Neural cell (in vitro differentiated cells): Measurements from ENCODE around the gene TAF1A. TPM values are rescaled to one million over a fixed set of nuclear protein-coding genes. Genes with fewer than 3 reads are reported as not detected.

Experiments
- H2AFZ ChIP-seq: fragments of 200-600, 300-800 bp; sonication (generic), shearing (Covaris generic); 2 replicates; pipeline ENCODE4 v1.6.0; 2014; ENCODE audit warnings: low read depth, mild to moderate bottlenecking, antibody characterized with exemption, low read length, moderate library complexity
- H3F3A ChIP-seq: fragments of 200-600 bp; shearing (Covaris generic); 2 replicates; pipeline ENCODE4 v1.6.1; 2016; ENCODE audit warnings: mild to moderate bottlenecking, moderate library complexity, mixed read lengths, antibody characterized with exemption, low read length; ENCODE audit not compliant: insufficient read depth, poor library complexity, severe bottlenecking
- H3K27ac ChIP-seq: fragments of 200-600, 300-800 bp; sonication (generic), shearing (Covaris generic); 2 replicates; pipeline ENCODE4 v1.5.1; 2014; ENCODE audit warnings: mild to moderate bottlenecking, low read length, moderate library complexity
- H3K27me3 ChIP-seq: fragments of 300-800, 200-600 bp; sonication (generic), shearing (Covaris generic); 2 replicates; pipeline ENCODE4 v1.6.0; 2014; ENCODE audit warnings: mild to moderate bottlenecking, low read depth, low read length, moderate library complexity; ENCODE audit not compliant: insufficient read depth
- H3K36me3 ChIP-seq: fragments of 300-800, 200-600 bp; sonication (generic), shearing (Covaris generic); 2 replicates; pipeline ENCODE4 v1.5.1; 2014; ENCODE audit warnings: mild to moderate bottlenecking, antibody characterized with exemption, low read length, moderate library complexity; ENCODE audit not compliant: insufficient read depth
- H3K4me2 ChIP-seq: fragments of 300-800, 200-600 bp; sonication (generic), shearing (Covaris generic); 2 replicates; pipeline ENCODE4 v1.6.0; 2014; ENCODE audit warnings: mild to moderate bottlenecking, low read length
- H3K4me3 ChIP-seq: fragments of 300-800, 200-600 bp; sonication (generic), shearing (Covaris generic); 2 replicates; pipeline ENCODE4 v1.5.1; 2014; ENCODE audit warnings: mild to moderate bottlenecking, low read length, moderate library complexity
- H3K79me2 ChIP-seq: fragments of 200-600 bp; shearing (Covaris generic); replicated peaks from 2 replicates; pipeline ENCODE4 v1.6.0; 2014; ENCODE audit warnings: mild to moderate bottlenecking, low read length, moderate library complexity; ENCODE audit not compliant: insufficient read depth
- H3K9ac ChIP-seq: fragments of 300-800, 200-600 bp; sonication (generic), shearing (Covaris generic); 2 replicates; pipeline ENCODE4 v1.6.1; 2016; ENCODE audit warnings: mild to moderate bottlenecking, low read length, mixed read lengths
- H3K9me2 ChIP-seq: fragments of 200-600 bp; shearing (Covaris generic); 2 replicates; pipeline ENCODE4 v1.6.1; 2016; ENCODE audit warnings: mild to moderate bottlenecking, low read length, mixed read lengths; ENCODE audit not compliant: insufficient read depth
- H3K9me3 ChIP-seq: fragments of 200-600, 300-800 bp; sonication (generic), shearing (Covaris generic); 2 replicates; pipeline ENCODE4 v1.6.1; 2016; ENCODE audit warnings: mild to moderate bottlenecking, mixed run types, low read length, moderate library complexity, mixed read lengths
- H4K20me1 ChIP-seq: fragments of 200-600 bp; shearing (Covaris generic); 2 replicates; pipeline ENCODE4 v1.6.1; 2016; ENCODE audit warnings: mild to moderate bottlenecking, mixed run types; ENCODE audit not compliant: insufficient read depth
- EP300 ChIP-seq: fragments of 450-650 bp; conservative IDR thresholded peaks from 2 replicates; pipeline ENCODE4 v1.6.1; 2014; ENCODE audit warnings: antibody characterized with exemption, mild to moderate bottlenecking, moderate library complexity; ENCODE audit not compliant: poor library complexity, severe bottlenecking
- EZH2 ChIP-seq: fragments of 200-600, 300-800 bp; shearing (Covaris generic), sonication (generic); IDR thresholded peaks from 2 replicates; pipeline ENCODE4 v1.6.1; 2014; ENCODE audit warnings: antibody characterized with exemption, low read length, borderline replicate concordance, mild to moderate bottlenecking; ENCODE audit not compliant: insufficient read depth, poor library complexity, severe bottlenecking
- MXI1 ChIP-seq: fragments of 450-650 bp; conservative IDR thresholded peaks from 2 replicates; pipeline ENCODE4 v1.6.1; 2014; ENCODE audit warnings: antibody characterized with exemption, mild to moderate bottlenecking; ENCODE audit not compliant: poor library complexity, severe bottlenecking
- POLR2AphosphoS5 ChIP-seq: IDR thresholded peaks from 2 replicates; pipeline ENCODE4 v1.6.1; 2012
- RAD21 ChIP-seq: fragments of 450-650 bp; conservative IDR thresholded peaks from 2 replicates; pipeline ENCODE4 v1.6.1; 2014; ENCODE audit warnings: antibody characterized with exemption, mild to moderate bottlenecking, moderate library complexity
- SMC3 ChIP-seq: fragments of 450-650 bp; conservative IDR thresholded peaks from 2 replicates; pipeline ENCODE4 v1.6.1; 2014; ENCODE audit warnings: antibody characterized with exemption, mild to moderate bottlenecking, moderate library complexity; ENCODE audit not compliant: poor library complexity
- TAF1 ChIP-seq: IDR thresholded peaks from 2 replicates; pipeline ENCODE4 v1.6.1; 2012; ENCODE audit warnings: low read depth
- polyA plus RNA-seq: library from polyadenylated mRNA; depleted of rRNA; stranded (reverse); fragments of >200 nt; gene quantifications from 2 replicates; pipeline ENCODE4 v1.2.3, GENCODE V29; 2014
- TF ChIP-seq, protein P1 (sequence below): IDR thresholded peaks from 2 replicates; pipeline ENCODE4 v1.6.1; 2012; ENCODE audit warnings: borderline replicate concordance
- TF ChIP-seq, protein P2 (sequence below): fragments of 450-650 bp; IDR thresholded peaks from 2 replicates; pipeline ENCODE4 v1.5.1; 2014; ENCODE audit warnings: antibody characterized with exemption, mild to moderate bottlenecking, moderate library complexity; ENCODE audit not compliant: poor library complexity, severe bottlenecking

TAF1A gene
- polyA plus RNA-seq, 1 donor from 2014 or later, result 25.5 TPM

DNA sequence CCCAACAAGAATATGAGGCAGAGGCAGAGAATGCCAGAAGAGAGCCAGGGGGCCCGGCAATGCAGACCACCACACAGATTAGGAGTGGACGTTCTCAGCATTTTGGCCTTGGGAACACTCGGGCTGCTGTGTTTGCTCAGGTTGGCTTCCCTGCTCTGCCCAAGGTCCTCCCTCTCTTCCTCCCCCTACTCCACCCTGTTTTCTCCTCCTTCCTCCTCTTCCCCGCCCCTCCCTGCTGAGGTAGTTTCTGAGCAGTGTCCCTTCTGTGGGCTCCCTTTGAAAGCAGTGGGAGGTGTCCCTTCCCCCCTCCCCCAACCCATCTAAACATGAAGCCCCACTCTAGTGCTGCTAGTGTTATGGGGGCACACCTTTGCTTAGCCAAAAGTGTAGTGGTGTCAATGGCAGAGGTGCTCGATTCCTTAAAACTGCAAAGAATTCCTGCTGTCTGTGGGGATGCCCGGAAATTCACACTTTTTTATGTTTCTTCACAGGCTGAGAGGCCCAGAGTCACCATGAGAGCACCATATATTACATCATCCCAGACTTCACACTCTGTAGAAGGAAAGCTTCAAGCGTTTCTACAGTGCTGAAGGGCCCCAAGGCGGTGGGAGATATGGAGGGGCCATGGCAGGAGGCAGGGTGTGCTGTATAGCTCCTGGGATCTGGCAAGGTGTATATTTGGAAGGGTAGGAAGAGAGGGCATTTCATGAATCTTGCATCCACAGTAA, 41.6 kb downstream of the TAF1A start, which contains the start of gene HHIPL2:
Gene HHIPL2, minus strand, starts transcription at position 161 of the 728 bp plus-strand sequence. Its CDS starts 60 bp downstream, at position 101.
- H3K9me2 ChIP-seq, result no peaks in the 10 kb centered on the region
- H3K9me3 ChIP-seq, result no peaks in the 10 kb centered on the region
- no peak within 1 kb of the TSS for H3K4me3 ChIP-seq
- H2AFZ ChIP-seq, result no peak within 1 kb of the TSS
- no peaks in the 10 kb centered on the region for H3F3A ChIP-seq
- TF ChIP-seq TAF1 (no peak), EZH2 (no peak), SMC3 (no peak), MXI1 (no peak), EP300 (no peak), POLR2AphosphoS5 (no peak), RAD21 (no peak)
- TF ChIP-seq, protein P1, sequence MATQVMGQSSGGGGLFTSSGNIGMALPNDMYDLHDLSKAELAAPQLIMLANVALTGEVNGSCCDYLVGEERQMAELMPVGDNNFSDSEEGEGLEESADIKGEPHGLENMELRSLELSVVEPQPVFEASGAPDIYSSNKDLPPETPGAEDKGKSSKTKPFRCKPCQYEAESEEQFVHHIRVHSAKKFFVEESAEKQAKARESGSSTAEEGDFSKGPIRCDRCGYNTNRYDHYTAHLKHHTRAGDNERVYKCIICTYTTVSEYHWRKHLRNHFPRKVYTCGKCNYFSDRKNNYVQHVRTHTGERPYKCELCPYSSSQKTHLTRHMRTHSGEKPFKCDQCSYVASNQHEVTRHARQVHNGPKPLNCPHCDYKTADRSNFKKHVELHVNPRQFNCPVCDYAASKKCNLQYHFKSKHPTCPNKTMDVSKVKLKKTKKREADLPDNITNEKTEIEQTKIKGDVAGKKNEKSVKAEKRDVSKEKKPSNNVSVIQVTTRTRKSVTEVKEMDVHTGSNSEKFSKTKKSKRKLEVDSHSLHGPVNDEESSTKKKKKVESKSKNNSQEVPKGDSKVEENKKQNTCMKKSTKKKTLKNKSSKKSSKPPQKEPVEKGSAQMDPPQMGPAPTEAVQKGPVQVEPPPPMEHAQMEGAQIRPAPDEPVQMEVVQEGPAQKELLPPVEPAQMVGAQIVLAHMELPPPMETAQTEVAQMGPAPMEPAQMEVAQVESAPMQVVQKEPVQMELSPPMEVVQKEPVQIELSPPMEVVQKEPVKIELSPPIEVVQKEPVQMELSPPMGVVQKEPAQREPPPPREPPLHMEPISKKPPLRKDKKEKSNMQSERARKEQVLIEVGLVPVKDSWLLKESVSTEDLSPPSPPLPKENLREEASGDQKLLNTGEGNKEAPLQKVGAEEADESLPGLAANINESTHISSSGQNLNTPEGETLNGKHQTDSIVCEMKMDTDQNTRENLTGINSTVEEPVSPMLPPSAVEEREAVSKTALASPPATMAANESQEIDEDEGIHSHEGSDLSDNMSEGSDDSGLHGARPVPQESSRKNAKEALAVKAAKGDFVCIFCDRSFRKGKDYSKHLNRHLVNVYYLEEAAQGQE, result no peak
- TF ChIP-seq, protein P2, sequence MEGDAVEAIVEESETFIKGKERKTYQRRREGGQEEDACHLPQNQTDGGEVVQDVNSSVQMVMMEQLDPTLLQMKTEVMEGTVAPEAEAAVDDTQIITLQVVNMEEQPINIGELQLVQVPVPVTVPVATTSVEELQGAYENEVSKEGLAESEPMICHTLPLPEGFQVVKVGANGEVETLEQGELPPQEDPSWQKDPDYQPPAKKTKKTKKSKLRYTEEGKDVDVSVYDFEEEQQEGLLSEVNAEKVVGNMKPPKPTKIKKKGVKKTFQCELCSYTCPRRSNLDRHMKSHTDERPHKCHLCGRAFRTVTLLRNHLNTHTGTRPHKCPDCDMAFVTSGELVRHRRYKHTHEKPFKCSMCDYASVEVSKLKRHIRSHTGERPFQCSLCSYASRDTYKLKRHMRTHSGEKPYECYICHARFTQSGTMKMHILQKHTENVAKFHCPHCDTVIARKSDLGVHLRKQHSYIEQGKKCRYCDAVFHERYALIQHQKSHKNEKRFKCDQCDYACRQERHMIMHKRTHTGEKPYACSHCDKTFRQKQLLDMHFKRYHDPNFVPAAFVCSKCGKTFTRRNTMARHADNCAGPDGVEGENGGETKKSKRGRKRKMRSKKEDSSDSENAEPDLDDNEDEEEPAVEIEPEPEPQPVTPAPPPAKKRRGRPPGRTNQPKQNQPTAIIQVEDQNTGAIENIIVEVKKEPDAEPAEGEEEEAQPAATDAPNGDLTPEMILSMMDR, result no peak
- H3K79me2 ChIP-seq, result no peaks in the 10 kb centered on the region
- no peaks in the 10 kb centered on the region for H3K27me3 ChIP-seq
- H3K27ac ChIP-seq, result no peak within 1 kb of the TSS
- H4K20me1 ChIP-seq, result no peaks in the 10 kb centered on the region
- no peak within 1 kb of the TSS for H3K4me2 ChIP-seq
- no peak within 1 kb of the TSS for H3K9ac ChIP-seq
- no peaks in the 10 kb centered on the region for H3K36me3 ChIP-seq

GRCh38 chr1:222547260-222547614, 42.5 kb downstream of the TAF1A start:
- H3K4me3 ChIP-seq, result no peak overlapping the region
- H3K4me2 ChIP-seq, result no peak overlapping the region

More at GRCh38 chr1:222547260-222547614, 42.5 kb downstream of the TAF1A start:
- TF ChIP-seq POLR2AphosphoS5 (no peak), RAD21 (no peak), TAF1 (no peak), MXI1 (no peak), EZH2 (no peak), EP300 (no peak), SMC3 (no peak)
- TF ChIP-seq, protein P1, result no peak
- TF ChIP-seq, protein P2, result no peak
- H3K9ac ChIP-seq, result no peak overlapping the region
- no peak overlapping the region for H2AFZ ChIP-seq
- no peaks in the 10 kb centered on the region for H3F3A ChIP-seq
- H3K79me2 ChIP-seq, result no peaks in the 10 kb centered on the region
- no peaks in the 10 kb centered on the region for H3K27me3 ChIP-seq
- H3K27ac ChIP-seq, result no peak overlapping the region
- no peaks in the 10 kb centered on the region for H3K9me2 ChIP-seq
- no peaks in the 10 kb centered on the region for H3K9me3 ChIP-seq
- H3K36me3 ChIP-seq, result no peaks in the 10 kb centered on the region
- no peaks in the 10 kb centered on the region for H4K20me1 ChIP-seq
